Kidney (tissue), 14 donors: ENCODE measurements around the gene SPATA12. TPM values are rescaled to one million over a fixed set of nuclear protein-coding genes. Genes with fewer than 3 reads are reported as not detected.

Source experiments
- DNase-seq, 5 donors: peaks; one replicate each; pipeline ENCODE4 v3.0.0-alpha.2; 2013 to 2020
- FAIRE-seq: peaks from 2 replicates; lab custom pipeline; 2012; peaks lifted over from hg19 to GRCh38; lab: Jason Lieb, UNC
- H3K27ac ChIP-seq, 2 donors: one replicate each; pipeline ENCODE4 v1.7.0; 2013; ENCODE audit warnings: low read depth in 2 of 2, low read length in 2 of 2, inconsistent platforms in 1 of 2
- H3K27me3 ChIP-seq: one replicate; pipeline ENCODE4 v1.7.1; 2013; ENCODE audit warnings: low read length, inconsistent platforms; ENCODE audit not compliant: control insufficient read depth, insufficient read depth
- H3K36me3 ChIP-seq, 3 donors: one replicate each; pipeline versions ENCODE4 v1.7.0 to v1.7.1; 2013; ENCODE audit warnings: low read length in 3 of 3, control low read depth in 1 of 3, inconsistent platforms in 1 of 3; ENCODE audit not compliant: insufficient read depth in 3 of 3, control insufficient read depth in 2 of 3
- H3K4me1 ChIP-seq, 3 donors: one replicate each; pipeline versions ENCODE4 v1.7.0 to v1.7.1; 2013; ENCODE audit warnings: low read length in 3 of 3, inconsistent platforms in 1 of 3, low read depth in 1 of 3; ENCODE audit not compliant: control insufficient read depth in 2 of 3, insufficient read depth in 2 of 3
- H3K4me3 ChIP-seq, 3 donors: one replicate each; pipeline versions ENCODE4 v1.7.0 to v1.8.1; 2013; ENCODE audit warnings: low read length in 3 of 3, control low read depth in 1 of 3, inconsistent platforms in 1 of 3
- H3K9ac ChIP-seq, 3 donors: one replicate each; pipeline versions ENCODE4 v1.7.0 to v1.7.1; 2013; ENCODE audit warnings: low read length in 3 of 3, control low read depth in 1 of 3, inconsistent platforms in 1 of 3
- H3K9me3 ChIP-seq, 3 donors: one replicate each; pipeline versions ENCODE4 v1.7.0 to v1.7.1; 2013; ENCODE audit warnings: low read length in 3 of 3, control low read depth in 1 of 3, inconsistent platforms in 1 of 3; ENCODE audit not compliant: control insufficient read depth in 2 of 3, insufficient read depth in 1 of 3
- intact Hi-C: fragments of 100-400 bp; cut with DNase I; formaldehyde crosslinking; loops from one replicate; pipeline ENCODE4 v1.11.1; 2022
- polyA plus RNA-seq: library from polyadenylated mRNA; stranded (reverse); fragments of 350-450 nt; fragmentation: Illumina TruSeq; extraction: RNeasy Lipid Tissue Mini Kit (QIAGEN cat#74804); gene quantifications from one replicate; pipeline ENCODE4 v1.2.3, GENCODE V29; 2014; ENCODE audit warnings: low read depth, low replicate concordance; ENCODE audit not compliant: insufficient read depth
- total RNA-seq: library from RNA; stranded (reverse); fragmentation: NEBNext Ultra II Directional; extraction: Animal tissue kit (Norgen Biotek cat#: 25700); gene quantifications from one replicate; pipeline ENCODE4 v1.2.1, GENCODE V29; 2021
- TF ChIP-seq, protein P1 (sequence below): IDR thresholded peaks from 3 replicates; pipeline ENCODE4 v1.5.1; 2012; ENCODE audit warnings: mild to moderate bottlenecking, moderate library complexity, borderline replicate concordance; ENCODE audit not compliant: insufficient read depth; ENCODE audit errors: extremely low read depth
- donor health status: control.
- donor health status: control.
- donor health status: control.
- donor health status: control.
- donor health status: control.
- donor health status: DM: yes; HTN: yes; CAD: no.
- donor health status: Normal renal cell carcinoma (clear cell type).

SPATA12 gene
- total and polyA plus RNA-seq, 2 donors from 2014 or later: not detected

GRCh38 chr3:57074135-57074534, 13.7 kb downstream of the SPATA12 start:
- intact Hi-C loops: no loop called here
- Histone ChIP-seq H3K9me3 (no peaks in the 10 kb centered on the region), H3K27me3 (no peaks in the 10 kb centered on the region), H3K4me3 (no peak overlapping the region), H3K4me1 (peaks cover 0 to 10% (median 10%) of the 10 kb centered on the region in 3 donors), H3K36me3 (no peaks in the 10 kb centered on the region), H3K9ac (no peak overlapping the region), H3K27ac (no peak overlapping the region)
- no peak for DNase-seq
- no peak for FAIRE-seq
- TF ChIP-seq, protein P1, sequence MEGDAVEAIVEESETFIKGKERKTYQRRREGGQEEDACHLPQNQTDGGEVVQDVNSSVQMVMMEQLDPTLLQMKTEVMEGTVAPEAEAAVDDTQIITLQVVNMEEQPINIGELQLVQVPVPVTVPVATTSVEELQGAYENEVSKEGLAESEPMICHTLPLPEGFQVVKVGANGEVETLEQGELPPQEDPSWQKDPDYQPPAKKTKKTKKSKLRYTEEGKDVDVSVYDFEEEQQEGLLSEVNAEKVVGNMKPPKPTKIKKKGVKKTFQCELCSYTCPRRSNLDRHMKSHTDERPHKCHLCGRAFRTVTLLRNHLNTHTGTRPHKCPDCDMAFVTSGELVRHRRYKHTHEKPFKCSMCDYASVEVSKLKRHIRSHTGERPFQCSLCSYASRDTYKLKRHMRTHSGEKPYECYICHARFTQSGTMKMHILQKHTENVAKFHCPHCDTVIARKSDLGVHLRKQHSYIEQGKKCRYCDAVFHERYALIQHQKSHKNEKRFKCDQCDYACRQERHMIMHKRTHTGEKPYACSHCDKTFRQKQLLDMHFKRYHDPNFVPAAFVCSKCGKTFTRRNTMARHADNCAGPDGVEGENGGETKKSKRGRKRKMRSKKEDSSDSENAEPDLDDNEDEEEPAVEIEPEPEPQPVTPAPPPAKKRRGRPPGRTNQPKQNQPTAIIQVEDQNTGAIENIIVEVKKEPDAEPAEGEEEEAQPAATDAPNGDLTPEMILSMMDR: no peak

- peaks cover 0 to 10% (median 10%) of the 10 kb centered on the region in 3 donors for H3K4me1 ChIP-seq
- no peaks in the 10 kb centered on the region for H3K9me3 ChIP-seq
- DNase-seq (no peak), FAIRE-seq (no peak)
- TF ChIP-seq, protein P1: no peak
- no peak overlapping the region for H3K4me3 ChIP-seq
- intact Hi-C loops: no loop called here
- no peak overlapping the region for H3K9ac ChIP-seq
- no peaks in the 10 kb centered on the region for H3K27me3 ChIP-seq
- no peak overlapping the region for H3K27ac ChIP-seq
- H3K36me3 ChIP-seq: no peaks in the 10 kb centered on the region
Observed at GRCh38 chr3:57076422-57076951, 16.0 kb downstream of the SPATA12 start.

- Histone ChIP-seq H3K27me3 (no peaks in the 10 kb centered on the region), H3K4me1 (peaks cover 0 to 10% (median 10%) of the 10 kb centered on the region in 3 donors), H3K4me3 (peak overlapping the region; percentile 74 to 85 (median 81)), H3K9me3 (no peaks in the 10 kb centered on the region), H3K9ac (peak overlapping the region; percentile 57 to 72 (median 58)), H3K27ac (peak overlapping the region in 1 of 2 donors; percentile 80), H3K36me3 (no peaks in the 10 kb centered on the region)
- FAIRE-seq: no peak
- TF ChIP-seq, protein P1: no peak
- intact Hi-C loops: no loop called here
- DNase-seq: peak in 2 of 5 donors; percentile 11 to 42
Observed at GRCh38 chr3:57077630-57078343, 17.3 kb downstream of the SPATA12 start.
